IMR-90 (cell line): ENCODE measurements around the gene KIF1A.

Source experiments
- CHD1 ChIP-seq: IDR thresholded peaks from 2 replicates; pipeline ENCODE4 v1.6.1; 2012; ENCODE audit warnings: low read depth, low read length, improper control_type of control experiment
- POLR2A ChIP-seq: IDR thresholded peaks from 2 replicates; pipeline ENCODE4 v1.6.1; 2012; ENCODE audit warnings: mild to moderate bottlenecking, low read depth, low read length
- TF ChIP-seq, protein P1 (sequence below): fragments of 150-350 bp; IDR thresholded peaks from 2 replicates; pipeline ENCODE4 v1.6.1; 2017; ENCODE audit warnings: mild to moderate bottlenecking, antibody characterized with exemption, low read length, low read depth
- TF ChIP-seq, protein P2 (sequence below): conservative IDR thresholded peaks from 2 replicates; pipeline ENCODE4 v1.5.1; 2012; ENCODE audit warnings: mild to moderate bottlenecking, low read depth, low read length, improper control_type of control experiment

DNA sequence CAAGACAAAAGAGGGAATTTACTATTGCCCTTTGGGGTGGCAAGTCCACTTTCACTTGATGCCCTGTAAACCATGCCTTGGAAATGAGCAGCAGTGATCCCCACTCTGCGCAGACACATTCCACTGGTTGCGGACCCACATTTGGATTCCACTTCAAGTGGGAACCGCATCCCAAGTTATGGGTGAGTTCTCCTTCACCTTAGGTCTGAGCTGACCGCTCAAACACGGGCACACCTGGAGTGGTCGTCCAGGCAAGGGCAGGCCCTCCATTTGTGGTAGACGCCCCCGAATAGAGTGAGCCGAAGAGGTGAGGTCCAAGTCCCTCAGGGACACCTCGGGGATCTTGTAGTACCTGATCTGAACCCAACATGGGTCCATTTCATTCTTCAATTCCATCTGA is 38.9 kb upstream of the KIF1A start:
- TF ChIP-seq, protein P1, sequence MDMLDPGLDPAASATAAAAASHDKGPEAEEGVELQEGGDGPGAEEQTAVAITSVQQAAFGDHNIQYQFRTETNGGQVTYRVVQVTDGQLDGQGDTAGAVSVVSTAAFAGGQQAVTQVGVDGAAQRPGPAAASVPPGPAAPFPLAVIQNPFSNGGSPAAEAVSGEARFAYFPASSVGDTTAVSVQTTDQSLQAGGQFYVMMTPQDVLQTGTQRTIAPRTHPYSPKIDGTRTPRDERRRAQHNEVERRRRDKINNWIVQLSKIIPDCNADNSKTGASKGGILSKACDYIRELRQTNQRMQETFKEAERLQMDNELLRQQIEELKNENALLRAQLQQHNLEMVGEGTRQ: no peak
- no peak for TF ChIP-seq CHD1
- TF ChIP-seq, protein P2, sequence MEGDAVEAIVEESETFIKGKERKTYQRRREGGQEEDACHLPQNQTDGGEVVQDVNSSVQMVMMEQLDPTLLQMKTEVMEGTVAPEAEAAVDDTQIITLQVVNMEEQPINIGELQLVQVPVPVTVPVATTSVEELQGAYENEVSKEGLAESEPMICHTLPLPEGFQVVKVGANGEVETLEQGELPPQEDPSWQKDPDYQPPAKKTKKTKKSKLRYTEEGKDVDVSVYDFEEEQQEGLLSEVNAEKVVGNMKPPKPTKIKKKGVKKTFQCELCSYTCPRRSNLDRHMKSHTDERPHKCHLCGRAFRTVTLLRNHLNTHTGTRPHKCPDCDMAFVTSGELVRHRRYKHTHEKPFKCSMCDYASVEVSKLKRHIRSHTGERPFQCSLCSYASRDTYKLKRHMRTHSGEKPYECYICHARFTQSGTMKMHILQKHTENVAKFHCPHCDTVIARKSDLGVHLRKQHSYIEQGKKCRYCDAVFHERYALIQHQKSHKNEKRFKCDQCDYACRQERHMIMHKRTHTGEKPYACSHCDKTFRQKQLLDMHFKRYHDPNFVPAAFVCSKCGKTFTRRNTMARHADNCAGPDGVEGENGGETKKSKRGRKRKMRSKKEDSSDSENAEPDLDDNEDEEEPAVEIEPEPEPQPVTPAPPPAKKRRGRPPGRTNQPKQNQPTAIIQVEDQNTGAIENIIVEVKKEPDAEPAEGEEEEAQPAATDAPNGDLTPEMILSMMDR: no peak
- TF ChIP-seq POLR2A: no peak
